GM12865 (cell line): ENCODE results near the gene MGAT5.

Source experiments
- DNase-seq: peaks from one replicate; pipeline ENCODE4 v3.0.0; 2010; ENCODE audit warnings: low read depth
- H3K4me3 ChIP-seq: 2 replicates; pipeline ENCODE4 v1.5.1; 2011; ENCODE audit warnings: mild to moderate bottlenecking, low read depth, low read length, control low read depth
- TF ChIP-seq, protein P1 (sequence below): IDR thresholded peaks from 2 replicates; pipeline ENCODE4 v1.5.1; 2011; ENCODE audit warnings: low read length, control low read depth, low read depth, inconsistent platforms; ENCODE audit not compliant: insufficient read depth; ENCODE audit errors: missing control alignments

MGAT5 gene

DNA sequence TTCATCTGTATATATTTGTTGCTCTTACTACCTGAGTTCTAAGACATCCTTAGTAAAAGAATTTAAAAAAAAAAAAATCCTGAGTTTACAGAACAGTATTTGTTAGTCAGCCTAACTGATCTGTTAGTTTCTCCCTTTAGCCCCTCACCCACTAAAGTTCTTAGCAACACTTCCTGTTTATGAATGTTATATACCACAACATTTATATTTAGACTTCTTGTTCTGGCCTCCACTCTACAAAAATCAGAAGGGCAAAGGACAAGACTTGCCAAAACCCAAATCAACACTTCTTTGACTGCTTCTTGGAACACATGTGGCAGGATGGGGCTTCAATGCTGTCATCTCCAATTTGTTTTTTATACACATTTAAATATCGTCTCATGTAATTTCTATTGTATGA is 71.1 kb downstream of the MGAT5 start:
- DNase-seq = peak; percentile 49
- TF ChIP-seq, protein P1, sequence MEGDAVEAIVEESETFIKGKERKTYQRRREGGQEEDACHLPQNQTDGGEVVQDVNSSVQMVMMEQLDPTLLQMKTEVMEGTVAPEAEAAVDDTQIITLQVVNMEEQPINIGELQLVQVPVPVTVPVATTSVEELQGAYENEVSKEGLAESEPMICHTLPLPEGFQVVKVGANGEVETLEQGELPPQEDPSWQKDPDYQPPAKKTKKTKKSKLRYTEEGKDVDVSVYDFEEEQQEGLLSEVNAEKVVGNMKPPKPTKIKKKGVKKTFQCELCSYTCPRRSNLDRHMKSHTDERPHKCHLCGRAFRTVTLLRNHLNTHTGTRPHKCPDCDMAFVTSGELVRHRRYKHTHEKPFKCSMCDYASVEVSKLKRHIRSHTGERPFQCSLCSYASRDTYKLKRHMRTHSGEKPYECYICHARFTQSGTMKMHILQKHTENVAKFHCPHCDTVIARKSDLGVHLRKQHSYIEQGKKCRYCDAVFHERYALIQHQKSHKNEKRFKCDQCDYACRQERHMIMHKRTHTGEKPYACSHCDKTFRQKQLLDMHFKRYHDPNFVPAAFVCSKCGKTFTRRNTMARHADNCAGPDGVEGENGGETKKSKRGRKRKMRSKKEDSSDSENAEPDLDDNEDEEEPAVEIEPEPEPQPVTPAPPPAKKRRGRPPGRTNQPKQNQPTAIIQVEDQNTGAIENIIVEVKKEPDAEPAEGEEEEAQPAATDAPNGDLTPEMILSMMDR = no peak
- H3K4me3 ChIP-seq = no peak overlapping the region

DNA sequence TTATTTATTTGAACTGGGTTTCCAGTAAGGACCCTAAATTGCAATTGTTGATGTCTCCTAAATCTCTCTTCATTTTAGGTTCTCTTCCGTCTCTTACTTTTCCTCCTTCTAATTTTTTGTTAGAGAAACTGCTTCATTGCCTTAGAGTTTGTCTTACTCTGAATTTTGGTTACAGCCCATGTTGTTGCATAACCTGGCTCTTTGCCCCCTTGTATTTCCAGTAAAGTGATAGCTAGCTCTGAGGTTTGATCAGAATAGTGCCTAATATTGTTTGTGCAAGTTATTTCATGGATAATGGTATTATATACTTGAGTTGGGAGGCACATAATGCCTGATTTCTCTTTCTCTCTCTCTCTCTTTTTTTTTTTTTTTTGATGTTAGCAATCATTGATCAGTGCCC is 71.8 kb downstream of the MGAT5 start:
- DNase-seq = no peak
- TF ChIP-seq, protein P1 = no peak
- no peak overlapping the region for H3K4me3 ChIP-seq

DNA sequence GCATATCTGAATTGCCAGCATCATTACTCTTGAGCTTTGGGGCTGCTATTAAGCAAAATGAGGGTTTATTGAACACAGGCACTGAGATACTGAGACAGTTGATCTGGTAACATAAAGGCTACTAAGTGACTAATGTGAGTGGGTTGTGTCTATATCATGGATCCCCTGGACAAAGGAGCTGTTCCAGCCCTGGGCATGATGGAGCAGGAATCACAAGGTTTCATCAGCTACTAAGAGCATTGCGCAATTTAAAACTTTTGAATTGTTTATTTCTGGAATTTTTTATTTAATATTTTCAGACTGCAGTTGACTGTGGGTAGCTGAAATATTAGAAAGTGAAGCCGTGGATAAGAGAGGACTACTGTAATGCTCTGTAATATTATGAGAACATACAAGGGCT is 73.5 kb downstream of the MGAT5 start:
- no peak overlapping the region for H3K4me3 ChIP-seq
- TF ChIP-seq, protein P1 = no peak
- DNase-seq = no peak

DNA sequence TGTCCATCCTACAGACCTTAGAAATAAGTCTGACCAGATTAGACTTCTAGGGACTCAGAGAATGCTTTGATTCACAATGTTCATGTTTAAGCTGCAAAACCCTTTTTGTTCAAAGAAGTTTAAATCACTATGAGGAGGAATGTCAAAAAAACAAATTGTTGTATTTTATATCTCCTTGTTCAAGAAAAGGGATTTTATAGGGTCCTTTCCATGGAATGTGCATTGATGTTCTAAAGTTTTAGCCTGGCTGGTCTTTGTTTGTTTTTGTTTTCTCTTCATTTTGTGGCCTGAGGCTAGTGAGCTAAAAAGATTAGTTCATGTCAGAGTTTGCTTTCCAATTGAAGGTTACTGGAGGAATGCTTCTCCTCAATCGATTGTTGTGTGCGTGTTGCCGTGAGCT is 77.2 kb downstream of the MGAT5 start:
- TF ChIP-seq, protein P1 = no peak
- DNase-seq = no peak
- no peak overlapping the region for H3K4me3 ChIP-seq

DNA sequence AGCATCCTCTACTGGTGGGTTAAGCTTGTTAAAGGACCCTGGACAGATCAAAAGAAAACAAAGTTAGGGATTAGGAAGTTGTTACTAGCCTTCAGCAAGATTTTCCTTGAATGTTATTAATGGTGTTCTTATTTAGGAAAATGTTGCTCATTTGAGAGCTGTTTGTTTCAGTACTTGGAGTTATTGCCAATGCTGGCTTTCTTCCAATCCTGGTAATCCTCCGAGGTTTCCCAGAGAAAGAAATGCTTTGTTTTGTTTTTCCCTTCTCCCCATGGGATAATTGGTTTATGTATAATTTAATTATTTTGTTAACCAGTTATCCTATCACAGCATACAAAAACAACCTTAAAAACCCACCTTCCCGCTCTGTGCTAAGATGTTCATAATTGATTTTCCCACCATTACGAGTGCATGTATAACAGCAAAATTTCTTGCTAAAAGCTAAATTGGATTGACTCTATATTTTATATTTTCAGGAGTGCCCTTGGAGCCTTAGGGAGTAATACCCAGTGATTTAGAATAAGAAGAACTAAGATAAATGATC is 79.8 kb downstream of the MGAT5 start:
- DNase-seq = no peak
- no peak overlapping the region for H3K4me3 ChIP-seq
- TF ChIP-seq, protein P1 = no peak

DNA sequence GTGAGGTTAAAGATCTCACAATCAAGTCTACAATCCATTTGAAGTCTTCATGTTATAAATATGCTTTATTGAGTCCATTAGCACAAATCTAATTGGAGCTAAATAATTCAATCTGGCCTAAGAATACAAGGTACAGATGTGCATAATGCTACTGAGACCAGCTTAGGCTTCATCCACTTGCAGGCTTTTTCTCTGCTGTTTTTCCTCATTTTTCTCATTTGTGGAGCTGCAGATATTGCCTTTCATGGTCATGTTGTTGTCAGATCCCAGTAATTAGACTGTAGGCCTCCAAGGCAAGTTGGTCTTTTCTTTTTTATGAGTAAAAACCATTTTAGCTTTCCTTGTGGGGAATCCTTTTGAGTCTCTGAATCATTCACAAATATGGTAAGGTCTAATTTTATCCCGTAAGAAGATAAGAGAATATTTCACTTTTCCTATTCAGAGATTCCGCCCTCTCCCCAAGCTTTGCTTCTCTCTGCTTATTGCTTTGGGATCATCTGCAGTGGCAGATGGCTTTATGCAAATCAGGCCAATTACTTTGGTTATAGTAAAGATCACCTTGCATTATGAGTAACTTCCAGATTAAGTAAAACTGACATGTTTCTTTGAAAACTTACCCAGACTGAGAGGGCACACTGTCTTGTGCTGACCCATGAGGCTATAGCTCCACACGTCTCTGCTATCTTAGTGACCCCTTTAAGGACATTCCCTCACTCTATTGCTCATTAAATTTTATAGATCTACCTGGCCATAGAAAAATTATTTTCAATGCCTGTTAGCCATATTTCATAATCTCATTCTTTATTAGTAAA is 80.9 kb downstream of the MGAT5 start:
- TF ChIP-seq, protein P1 = no peak
- DNase-seq = no peak
- H3K4me3 ChIP-seq = no peak overlapping the region
